ENCODE data around the gene MEX3D. TPM values are rescaled to one million over a fixed set of nuclear protein-coding genes. Genes with fewer than 3 reads are reported as not detected.

Gene MEX3D
- polyA plus RNA-seq, 2 of the 4 experiments (the other 2 are of a cell fraction): 2.1 to 7.1 TPM

- Histone ChIP-seq H3K4me2 (no peak overlapping the region), H3K4me1 (no peaks in the 10 kb centered on the region), H3K27ac (no peak overlapping the region), H3K9me3 (no peaks in the 10 kb centered on the region), H3K4me3 (no peak overlapping the region)
- ATAC-seq (peak in 1 of 2 experiments; percentile 12; a peak in 3 of 6 replicates), DNase-seq (ENCODE audit: low read depth in 1 of 2, low spot score in 1 of 2) (no peak), FAIRE-seq (no peak)
- WGBS (ENCODE audit: missing lambda C conversion rate): 85% methylated on average over 32 of the region's 41 CpGs
- TF ChIP-seq MAX (IDR thresholded peaks at IDR 0.05) (no peak), SMC3 (IDR thresholded peaks at IDR 0.05) (no peak), FOSL2 (IDR thresholded peaks at IDR 0.05) (no peak), FOSL2 (CRISPR knock-in tag; IDR thresholded peaks at IDR 0.05) (no peak), MAZ (IDR thresholded peaks at IDR 0.05; ENCODE audit: borderline replicate concordance, low read depth, low read length) (no peak), BHLHE40 (IDR thresholded peaks at IDR 0.05; ENCODE audit: low read depth, low read length) (no peak), HOXB13 (CRISPR knock-in tag; IDR thresholded peaks at IDR 0.05; ENCODE audit: low read depth) (no peak), NPAS2 (CRISPR knock-in tag; IDR thresholded peaks at IDR 0.05; ENCODE audit: borderline replicate concordance) (no peak), POLR2AphosphoS2 (conservative IDR thresholded peaks at IDR 0.05; ENCODE audit: low read length) (no peak), MAFK (IDR thresholded peaks at IDR 0.05; ENCODE audit: partially characterized antibody) (no peak), GATA3 (IDR thresholded peaks at IDR 0.05; ENCODE audit: borderline replicate concordance) (no peak), ZNF302 (CRISPR knock-in tag; IDR thresholded peaks at IDR 0.05) (no peak), JUN (IDR thresholded peaks at IDR 0.05) (no peak), CBX2 (IDR thresholded peaks at IDR 0.05; ENCODE audit: borderline replicate concordance, low read depth) (no peak)
- TF ChIP-seq, protein P1, sequence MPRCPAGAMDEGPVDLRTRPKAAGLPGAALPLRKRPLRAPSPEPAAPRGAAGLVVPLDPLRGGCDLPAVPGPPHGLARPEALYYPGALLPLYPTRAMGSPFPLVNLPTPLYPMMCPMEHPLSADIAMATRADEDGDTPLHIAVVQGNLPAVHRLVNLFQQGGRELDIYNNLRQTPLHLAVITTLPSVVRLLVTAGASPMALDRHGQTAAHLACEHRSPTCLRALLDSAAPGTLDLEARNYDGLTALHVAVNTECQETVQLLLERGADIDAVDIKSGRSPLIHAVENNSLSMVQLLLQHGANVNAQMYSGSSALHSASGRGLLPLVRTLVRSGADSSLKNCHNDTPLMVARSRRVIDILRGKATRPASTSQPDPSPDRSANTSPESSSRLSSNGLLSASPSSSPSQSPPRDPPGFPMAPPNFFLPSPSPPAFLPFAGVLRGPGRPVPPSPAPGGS (IDR thresholded peaks at IDR 0.05): no peak
- POLR2A ChIA-PET: interaction anchor here (0.6 kb wide), 1 partner anchor 11 kb away, joined by 3 read pairs; no protein-coding TSS in a partner anchor
- CTCF ChIA-PET: interaction anchor here (1.5 to 2.0 kb wide), 2 partner anchors 14 to 31 kb away, joined by 5 to 7 read pairs; no protein-coding TSS in a partner anchor
These were observed 9.2 kb upstream of the MEX3D start for GRCh38 chr19:1577090-1577928.

- CTCF ChIA-PET: interaction anchor here (1.3 to 1.5 kb wide), 2 partner anchors 15 to 30 kb away, joined by 5 read pairs; no protein-coding TSS in a partner anchor
- H3K4me2 ChIP-seq: no peak overlapping the region
- TF ChIP-seq ZNF302 (CRISPR knock-in tag; IDR thresholded peaks at IDR 0.05): no peak
- TF ChIP-seq RARB (CRISPR knock-in tag; IDR thresholded peaks at IDR 0.05): no peak
- TF ChIP-seq ZSCAN20 (CRISPR knock-in tag; IDR thresholded peaks at IDR 0.05): no peak
- no peak for TF ChIP-seq FOSB (CRISPR knock-in tag; IDR thresholded peaks at IDR 0.05)
- no peak for TF ChIP-seq POLR2AphosphoS2 (conservative IDR thresholded peaks at IDR 0.05; ENCODE audit: low read length)
- TF ChIP-seq MAFK (IDR thresholded peaks at IDR 0.05; ENCODE audit: partially characterized antibody): no peak
These were observed 8.3 kb upstream of the MEX3D start for GRCh38 chr19:1576242-1577089.

More at GRCh38 chr19:1576242-1577089, 8.3 kb upstream of the MEX3D start:
- ATAC-seq: peak in 1 of 2 experiments; percentile 8; a peak in 3 of 6 replicates
- 92% methylated on average over 14 of the region's 30 CpGs for WGBS (ENCODE audit: missing lambda C conversion rate)
- H3K27ac ChIP-seq: no peak overlapping the region
- H3K4me3 ChIP-seq: no peak overlapping the region
- DNase-seq (ENCODE audit: low read depth in 1 of 2, low spot score in 1 of 2): no peak
- no peaks in the 10 kb centered on the region for H3K4me1 ChIP-seq
- FAIRE-seq: no peak
- POLR2A ChIA-PET: interaction anchor here (0.6 kb wide), 1 partner anchor 11 kb away, joined by 3 read pairs; no protein-coding TSS in a partner anchor
- no peaks in the 10 kb centered on the region for H3K9me3 ChIP-seq

All from A549 (cell line).